SK-N-MC (cell line): ENCODE measurements around the gene PDCD1.

Experiments used
- EZH2 ChIP-seq: fragments of 200-600 bp; sonication (generic); IDR thresholded peaks from one replicate; pipeline ENCODE4 v1.6.1; 2017; ENCODE audit warnings: antibody characterized with exemption
- POLR2AphosphoS5 ChIP-seq: IDR thresholded peaks from 2 replicates; pipeline ENCODE4 v1.6.1; 2012; ENCODE audit warnings: mild to moderate bottlenecking, low read depth, low read length, borderline replicate concordance

GRCh38 chr2:241851325-241852115 lies 7.2 kb downstream of the PDCD1 start:
- no peak for TF ChIP-seq POLR2AphosphoS5
- no peak for TF ChIP-seq EZH2
